MV-4-11 (cell line): ENCODE data around the gene ZRANB3.
A peak's percentile ranks its signal among the peaks of the same experiment; 100 is the strongest.
"Not testable (repeated sequence)": the region's sequence is repeated elsewhere in the genome, so short reads cannot be mapped to it uniquely, and the experiment has no call there.

Experiments
- DNase-seq: peaks from one replicate; lab custom pipeline; 2025; lab: John Stamatoyannopoulos, UW

Gene ZRANB3

GRCh38 chr2:135335256-135335655, 195.8 kb downstream of the ZRANB3 start:
- DNase-seq = no peak

- no peak for DNase-seq
These were observed 203.9 kb downstream of the ZRANB3 start for GRCh38 chr2:135327146-135327545.

GRCh38 chr2:135320465-135321355, 210.3 kb downstream of the ZRANB3 start:
- no peak for DNase-seq

- no peak for DNase-seq
These were observed 212.2 kb downstream of the ZRANB3 start for GRCh38 chr2:135318808-135319207.

GRCh38 chr2:135317375-135317774, 213.6 kb downstream of the ZRANB3 start:
- no peak for DNase-seq

GRCh38 chr2:135311962-135312361, 219.1 kb downstream of the ZRANB3 start:
- no peak for DNase-seq

GRCh38 chr2:135311268-135311667, 219.8 kb downstream of the ZRANB3 start:
- no peak for DNase-seq

- DNase-seq = no peak
These were observed 226.3 kb downstream of the ZRANB3 start for GRCh38 chr2:135304694-135305093.

- peak; percentile 85 for DNase-seq
These were observed 231.3 kb downstream of the ZRANB3 start for GRCh38 chr2:135299658-135300244.

GRCh38 chr2:135299165-135299564, 231.9 kb downstream of the ZRANB3 start:
- DNase-seq = no peak

- not testable (repeated sequence) for DNase-seq
These were observed 243.9 kb downstream of the ZRANB3 start for GRCh38 chr2:135287121-135287520.

GRCh38 chr2:135285391-135285790, 245.6 kb downstream of the ZRANB3 start:
- DNase-seq = no peak

GRCh38 chr2:135281379-135281778, 249.6 kb downstream of the ZRANB3 start:
- DNase-seq = no peak

GRCh38 chr2:135279209-135279608, 251.8 kb downstream of the ZRANB3 start:
- peak; percentile 70 for DNase-seq

GRCh38 chr2:135276525-135276924, 254.5 kb downstream of the ZRANB3 start:
- no peak for DNase-seq

GRCh38 chr2:135271006-135271405, 260.0 kb downstream of the ZRANB3 start:
- DNase-seq = no peak

GRCh38 chr2:135265960-135266490, 265.0 kb downstream of the ZRANB3 start:
- no peak for DNase-seq

GRCh38 chr2:135259123-135259522, 271.9 kb downstream of the ZRANB3 start:
- DNase-seq = no peak

- no peak for DNase-seq
These were observed 272.8 kb downstream of the ZRANB3 start for GRCh38 chr2:135258193-135258592.

- no peak for DNase-seq
These were observed 273.5 kb downstream of the ZRANB3 start for GRCh38 chr2:135257383-135258090.

- no peak for DNase-seq
These were observed 274.3 kb downstream of the ZRANB3 start for GRCh38 chr2:135256531-135257260.

GRCh38 chr2:135255208-135255607, 275.8 kb downstream of the ZRANB3 start:
- peak; percentile 80 for DNase-seq
